ENCODE data around the gene GEMIN5. TPM values are rescaled to one million over a fixed set of nuclear protein-coding genes. Genes with fewer than 3 reads are reported as not detected.

Gene GEMIN5
- total and polyA plus RNA-seq, 2 experiments from 2014 or later, result 18.3 to 46.7 TPM

DNA sequence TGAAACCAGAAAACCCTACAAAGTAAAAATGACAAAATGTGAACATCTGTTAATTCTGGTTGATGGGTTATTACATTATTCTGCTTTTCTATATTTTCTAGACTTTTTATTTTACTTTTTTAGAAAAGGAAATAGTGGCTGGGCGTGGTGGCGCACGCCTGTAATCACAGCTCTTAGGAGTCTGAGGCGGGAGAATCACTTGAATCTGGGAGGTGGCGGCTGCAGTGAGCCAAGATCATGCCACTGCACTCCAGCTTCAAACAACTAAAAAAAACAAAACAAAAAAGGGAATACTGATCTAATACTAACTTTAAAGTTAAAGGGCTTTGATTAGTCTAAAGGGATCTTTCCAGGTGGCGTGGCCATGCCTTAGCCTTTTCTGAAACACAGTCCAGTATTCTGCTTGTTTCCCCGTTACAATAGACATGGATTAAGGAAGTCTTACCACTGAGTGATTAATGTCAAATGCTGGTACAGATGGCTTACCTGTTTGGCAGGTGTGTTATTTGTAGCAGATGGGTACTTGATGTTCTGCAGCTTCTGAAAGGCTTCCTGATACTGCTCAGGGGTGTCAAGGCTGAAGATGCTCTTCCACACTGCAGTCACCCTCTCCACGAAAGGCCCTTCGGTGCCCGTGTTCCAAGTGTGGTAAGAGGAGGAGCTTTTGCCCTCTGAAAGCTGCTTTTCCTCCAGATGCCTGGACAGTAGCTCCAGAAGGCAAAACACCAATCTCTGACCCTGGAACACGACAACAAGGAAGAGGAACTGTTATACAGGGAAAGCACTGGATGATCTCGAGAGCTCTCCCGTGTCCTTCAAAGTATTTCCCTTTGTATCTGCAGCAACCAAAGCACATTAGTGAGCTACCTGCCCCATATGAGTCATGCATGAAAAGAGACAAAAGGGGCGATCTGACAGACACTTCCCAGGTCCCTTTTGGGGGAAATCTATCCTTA is 42.1 kb downstream of the GEMIN5 start (continued):
- TF ChIP-seq, protein P1, sequence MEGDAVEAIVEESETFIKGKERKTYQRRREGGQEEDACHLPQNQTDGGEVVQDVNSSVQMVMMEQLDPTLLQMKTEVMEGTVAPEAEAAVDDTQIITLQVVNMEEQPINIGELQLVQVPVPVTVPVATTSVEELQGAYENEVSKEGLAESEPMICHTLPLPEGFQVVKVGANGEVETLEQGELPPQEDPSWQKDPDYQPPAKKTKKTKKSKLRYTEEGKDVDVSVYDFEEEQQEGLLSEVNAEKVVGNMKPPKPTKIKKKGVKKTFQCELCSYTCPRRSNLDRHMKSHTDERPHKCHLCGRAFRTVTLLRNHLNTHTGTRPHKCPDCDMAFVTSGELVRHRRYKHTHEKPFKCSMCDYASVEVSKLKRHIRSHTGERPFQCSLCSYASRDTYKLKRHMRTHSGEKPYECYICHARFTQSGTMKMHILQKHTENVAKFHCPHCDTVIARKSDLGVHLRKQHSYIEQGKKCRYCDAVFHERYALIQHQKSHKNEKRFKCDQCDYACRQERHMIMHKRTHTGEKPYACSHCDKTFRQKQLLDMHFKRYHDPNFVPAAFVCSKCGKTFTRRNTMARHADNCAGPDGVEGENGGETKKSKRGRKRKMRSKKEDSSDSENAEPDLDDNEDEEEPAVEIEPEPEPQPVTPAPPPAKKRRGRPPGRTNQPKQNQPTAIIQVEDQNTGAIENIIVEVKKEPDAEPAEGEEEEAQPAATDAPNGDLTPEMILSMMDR (conservative IDR thresholded peaks at IDR 0.05; ENCODE audit: low read depth in 2 of 2), result no peak
- TF ChIP-seq ETS1 (IDR thresholded peaks at IDR 0.05) (no peak), REST (IDR thresholded peaks at IDR 0.05; ENCODE audit: unreplicated experiment) (no peak)

GRCh38 chr5:154893381-154893780 is 44.6 kb downstream of the GEMIN5 start:
- ATAC-seq, result no peak
- Histone ChIP-seq H3K36me3 (ENCODE audit: insufficient read depth) (peaks cover 75% of the 10 kb centered on the region), H3K79me2 (replicated peaks; ENCODE audit: insufficient read depth) (no peaks in the 10 kb centered on the region), H3F3A (replicated peaks; ENCODE audit: low read depth) (0 out of 2 replicates have a peak, but pooled peaks cover 3% of the 10 kb centered on the region), H3K4me2 (no peak overlapping the region), H3K4me1 (ENCODE audit: insufficient read depth) (no peaks in the 10 kb centered on the region), H3K4me3 (no peak overlapping the region), H3K27me3 (ENCODE audit: insufficient read depth) (no peaks in the 10 kb centered on the region), H2AFZ (no peak overlapping the region), H3K27ac (ENCODE audit: low read depth) (no peak overlapping the region), H3K9me2 (ENCODE audit: insufficient read depth) (no peaks in the 10 kb centered on the region), H4K20me1 (replicated peaks; ENCODE audit: insufficient read depth) (no peaks in the 10 kb centered on the region; the same call in 1 of the 2 replicates)
- no peak for DNase-seq (ENCODE audit: low spot score)
- no peak overlapping the region for H3K27ac Mint-ChIP-seq
- no peak overlapping the region for H3K4me3 Mint-ChIP-seq
- no peaks in the 10 kb centered on the region for H3K27me3 Mint-ChIP-seq (ENCODE audit: insufficient read depth, low read depth, poor library complexity)
- no peaks in the 10 kb centered on the region; the same call in 2 of the 3 replicates for H3K9me3 Mint-ChIP-seq
- TF ChIP-seq CREB1 (CRISPR knock-in tag; IDR thresholded peaks at IDR 0.05; ENCODE audit: low read depth) (no peak), EZH2 (IDR thresholded peaks at IDR 0.05; ENCODE audit: low read depth, unreplicated experiment) (no peak), ZNF331 (CRISPR knock-in tag; IDR thresholded peaks at IDR 0.05; ENCODE audit: low read depth) (no peak), ETS1 (IDR thresholded peaks at IDR 0.05) (no peak), POLR2AphosphoS5 (IDR thresholded peaks at IDR 0.05; ENCODE audit: low read depth) (no peak), EZH2phosphoT487 (IDR thresholded peaks at IDR 0.05; ENCODE audit: unreplicated experiment) (no peak), NANOG (IDR thresholded peaks at IDR 0.05; ENCODE audit: borderline replicate concordance) (no peak), JUNB (IDR thresholded peaks at IDR 0.05; ENCODE audit: unreplicated experiment) (no peak), ZNF114 (CRISPR knock-in tag; IDR thresholded peaks at IDR 0.05) (no peak)
- TF ChIP-seq, protein P1 (conservative IDR thresholded peaks at IDR 0.05; ENCODE audit: low read depth in 2 of 2), result no peak
- H3K4me1 Mint-ChIP-seq, result no peaks in the 10 kb centered on the region
- peaks cover 90% of the 10 kb centered on the region for H3K36me3 Mint-ChIP-seq (ENCODE audit: low read depth)

Data from GM23338 (cell line).